LNCaP clone FGC (cell line): ENCODE measurements around the gene EML2.

ENCODE experiments used
- DNase-seq: peaks from one replicate; pipeline ENCODE4 v3.0.0-alpha.2; 2011; ENCODE audit warnings: low read depth
- H3K4me3 ChIP-seq: 2 replicates; pipeline ENCODE4 v1.5.1; 2011; ENCODE audit warnings: mild to moderate bottlenecking, low read depth, low read length, control low read depth
- CTCF ChIP-seq: IDR thresholded peaks from 2 replicates; pipeline ENCODE4 v1.5.1; 2012; ENCODE audit warnings: mild to moderate bottlenecking; ENCODE audit not compliant: control insufficient read depth, insufficient read depth; ENCODE audit errors: extremely low read depth

Gene EML2

GRCh38 chr19:45650722-45651121, 11.5 kb upstream of the EML2 start:
- H3K4me3 ChIP-seq = no peak overlapping the region
- no peak for DNase-seq
- TF ChIP-seq CTCF = no peak

- H3K4me3 ChIP-seq = no peak overlapping the region
- TF ChIP-seq CTCF = no peak
- no peak for DNase-seq
Observed at GRCh38 chr19:45646345-45646698, 7.1 kb upstream of the EML2 start.

GRCh38 chr19:45645631-45646344, 6.6 kb upstream of the EML2 start:
- no peak for DNase-seq

GRCh38 chr19:45645068-45645630, 6.0 kb upstream of the EML2 start:
- no peak for TF ChIP-seq CTCF
- no peak overlapping the region for H3K4me3 ChIP-seq
- DNase-seq = no peak

More at GRCh38 chr19:45645631-45646344, 6.6 kb upstream of the EML2 start:
- no peak overlapping the region for H3K4me3 ChIP-seq
- TF ChIP-seq CTCF = no peak

- DNase-seq = no peak
- TF ChIP-seq CTCF = no peak
- no peak overlapping the region for H3K4me3 ChIP-seq
Observed at GRCh38 chr19:45643927-45644771, 5.0 kb upstream of the EML2 start.

- no peak for DNase-seq
- H3K4me3 ChIP-seq = no peak overlapping the region
- TF ChIP-seq CTCF = peak; percentile 79
Observed at GRCh38 chr19:45643024-45643926, 4.1 kb upstream of the EML2 start.
